GM12878 (cell line): ENCODE data around the gene ZNF532. TPM values are rescaled to one million over a fixed set of nuclear protein-coding genes. Genes with fewer than 3 reads are reported as not detected.

Experiments
- ATAC-seq: fragments of 200-7000 bp; cut with Tn5 transposase; 3 replicates; pipeline ENCODE4 v1.9.1; 2020; ENCODE audit warnings: mild to moderate bottlenecking, moderate library complexity
- BruUV-seq: library from RNA; stranded (reverse); fragments of 400-500 nt; replicated peaks from 2 replicates; lab custom pipeline; 2021; lab: Mats Ljungman, UMichigan
- CTCF ChIA-PET: fragments of 300-600 bp; sonication (Branson Sonifier 250); formaldehyde crosslinking; extraction: SDS; loops from one replicate; lab custom pipeline; 2021; ENCODE audit warnings: inconsistent platforms; lab: Yijun Ruan, JAX
- POLR2A ChIA-PET: fragments of 350-600 bp; formaldehyde crosslinking; extraction: SDS; loops from one replicate; lab custom pipeline; 2021; ENCODE audit warnings: inconsistent platforms; lab: Charles Lee
- RAD21 ChIA-PET: fragments of 300-600 bp; sonication (Branson Sonifier 250); formaldehyde crosslinking; loops from one replicate; lab custom pipeline; 2023; ENCODE audit warnings: antibody characterized with exemption; ENCODE audit not compliant: unreplicated experiment; lab: Charles Lee
- SMC1A ChIA-PET: fragments of 300-600 bp; sonication (Branson Sonifier 250); formaldehyde crosslinking; loops from one replicate; lab custom pipeline; 2023; ENCODE audit not compliant: unreplicated experiment, uncharacterized antibody; lab: Charles Lee
- DNase-seq: peaks from one replicate; pipeline ENCODE4 v3.0.0-alpha.2; 2011; ENCODE audit warnings: low read depth, low spot score
- FAIRE-seq: peaks from 3 replicates; lab custom pipeline; 2011; peaks lifted over from hg19 to GRCh38; lab: Jason Lieb, UNC
- H2AFZ ChIP-seq: 2 replicates; pipeline ENCODE4 v1.6.0; 2011; ENCODE audit warnings: low read depth, low read length, control low read depth; ENCODE audit not compliant: control insufficient read depth
- H3K27ac ChIP-seq: 2 replicates; pipeline ENCODE4 v1.5.1; 2011; ENCODE audit warnings: control low read depth; ENCODE audit not compliant: control insufficient read depth, insufficient read depth
- H3K27me3 ChIP-seq, 2 experiments: replicated peaks in 1 of 2; 2 replicates each; pipeline versions ENCODE4 v1.6.0 to v1.6.1; 2011; ENCODE audit warnings: low read length in 1 of 2; ENCODE audit not compliant: control insufficient read depth in 2 of 2, insufficient read depth in 2 of 2
- H3K36me3 ChIP-seq, 2 experiments: 2 replicates each; pipeline ENCODE4 v1.5.1; 2011; ENCODE audit warnings: low read length in 1 of 2; ENCODE audit not compliant: control insufficient read depth in 2 of 2, insufficient read depth in 2 of 2
- H3K4me1 ChIP-seq: 2 replicates; pipeline ENCODE4 v1.6.1; 2011; ENCODE audit warnings: mild to moderate bottlenecking, low read length, moderate library complexity, mixed read lengths; ENCODE audit not compliant: control insufficient read depth, insufficient read depth
- H3K4me2 ChIP-seq: 2 replicates; pipeline ENCODE4 v1.6.0; 2011; ENCODE audit warnings: control low read depth; ENCODE audit not compliant: control insufficient read depth, insufficient read depth
- H3K4me3 ChIP-seq: fragments of 200-600 bp; sonication (generic); 2 replicates; pipeline ENCODE4 v1.5.1; 2016
- H3K79me2 ChIP-seq: 2 replicates; pipeline ENCODE4 v1.6.0; 2011; ENCODE audit warnings: low read length; ENCODE audit not compliant: control insufficient read depth, insufficient read depth
- H3K9ac ChIP-seq: 2 replicates; pipeline ENCODE4 v1.8.0; 2011; ENCODE audit warnings: low read length, control low read depth, mixed read lengths; ENCODE audit not compliant: control insufficient read depth, insufficient read depth
- H3K9me3 ChIP-seq: replicated peaks from 3 replicates; pipeline ENCODE4 v1.5.1; 2011; ENCODE audit warnings: mild to moderate bottlenecking, low read length; ENCODE audit not compliant: control insufficient read depth, insufficient read depth
- H4K20me1 ChIP-seq: 2 replicates; pipeline ENCODE4 v1.6.0; 2011; ENCODE audit not compliant: control insufficient read depth, insufficient read depth
- BCL11A ChIP-seq: IDR thresholded peaks from 2 replicates; pipeline ENCODE4 v1.6.1; 2011; ENCODE audit warnings: low read depth, low read length
- CREB1 ChIP-seq: IDR thresholded peaks from 2 replicates; pipeline ENCODE4 v1.6.1; 2012; ENCODE audit warnings: low read depth, mild to moderate bottlenecking, inconsistent platforms
- CREM ChIP-seq: IDR thresholded peaks from 2 replicates; pipeline ENCODE4 v1.6.1; 2014; ENCODE audit warnings: antibody characterized with exemption, low read depth
- DPF2 ChIP-seq: fragments of 450-650 bp; IDR thresholded peaks from 2 replicates; pipeline ENCODE4 v1.6.1; 2017; ENCODE audit warnings: mild to moderate bottlenecking
- E2F8 ChIP-seq: fragments of 450-650 bp; IDR thresholded peaks from 2 replicates; pipeline ENCODE4 v1.6.1; 2018; ENCODE audit warnings: mild to moderate bottlenecking, low read depth, moderate library complexity; ENCODE audit not compliant: partially characterized antibody
- EP300 ChIP-seq, 2 experiments: fragments of 150-350 bp in 1 of 2; IDR thresholded peaks; 2 replicates each; pipeline ENCODE4 v1.6.1; 2011 to 2012; ENCODE audit warnings: low read depth in 2 of 2, low read length in 2 of 2, borderline replicate concordance in 1 of 2, improper control_type of control experiment in 1 of 2, inconsistent platforms in 1 of 2; ENCODE audit not compliant: control insufficient read depth in 1 of 2
- ESRRA ChIP-seq: IDR thresholded peaks from 2 replicates; pipeline ENCODE4 v1.6.1; 2012; ENCODE audit warnings: mild to moderate bottlenecking, low read length, improper control_type of control experiment
- ETV6 ChIP-seq, 2 experiments: fragments of 450-650 bp in 1 of 2; IDR thresholded peaks in 1 of 2; conservative IDR thresholded peaks in 1 of 2; 2 replicates each; pipeline ENCODE4 v1.6.1; 2014; ENCODE audit warnings: antibody characterized with exemption in 1 of 2, borderline replicate concordance in 1 of 2, low read depth in 1 of 2, mild to moderate bottlenecking in 1 of 2, moderate library complexity in 1 of 2
- HCFC1 ChIP-seq: fragments of 150-350 bp; IDR thresholded peaks from 2 replicates; pipeline ENCODE4 v1.6.1; 2014; ENCODE audit warnings: low read length
- IKZF2 ChIP-seq, 2 experiments: fragments of 450-650 bp; IDR thresholded peaks; 2 replicates each; pipeline ENCODE4 v1.6.1; 2017; ENCODE audit warnings: mild to moderate bottlenecking in 2 of 2, moderate library complexity in 2 of 2
- MEF2A ChIP-seq: IDR thresholded peaks from 2 replicates; pipeline ENCODE4 v1.6.1; 2011; ENCODE audit warnings: low read depth, mild to moderate bottlenecking, low read length, moderate library complexity; ENCODE audit not compliant: insufficient read depth
- MEF2B ChIP-seq: fragments of 450-650 bp; IDR thresholded peaks from 2 replicates; pipeline ENCODE4 v1.6.1; 2018; ENCODE audit warnings: mild to moderate bottlenecking, moderate library complexity; ENCODE audit not compliant: partially characterized antibody, poor library complexity, severe bottlenecking
- MXI1 ChIP-seq: fragments of 150-350 bp; IDR thresholded peaks from 2 replicates; pipeline ENCODE4 v1.6.1; 2011; ENCODE audit warnings: low read depth, mild to moderate bottlenecking, inconsistent platforms, low read length, improper control_type of control experiment
- NFIC ChIP-seq: IDR thresholded peaks from 2 replicates; pipeline ENCODE4 v1.6.1; 2012; ENCODE audit warnings: low read depth, mild to moderate bottlenecking, inconsistent platforms, low read length, moderate library complexity
- RELB ChIP-seq: fragments of 450-650 bp; IDR thresholded peaks from 2 replicates; pipeline ENCODE4 v1.6.1; 2017; ENCODE audit warnings: low read depth, mild to moderate bottlenecking, moderate library complexity
- TCF12 ChIP-seq: IDR thresholded peaks from 2 replicates; pipeline ENCODE4 v1.6.1; 2011; ENCODE audit warnings: low read depth, mild to moderate bottlenecking, low read length
- WGBS: methylation state at CpG from one replicate; pipeline ENCODE4 v1.1.6; 2016; ENCODE audit warnings: low lambda C conversion rate; ENCODE audit not compliant: insufficient replicate concordance, insufficient coverage; ENCODE audit errors: missing lambda C conversion rate; 5-methylcytosine and 5-hydroxymethylcytosine counted together
- in situ Hi-C: fragments of 300-500 bp; cut with MboI; formaldehyde crosslinking; loops from 9 replicates; pipeline ENCODE4 v1.14.3; 2018; ENCODE audit warnings: mixed read lengths
- intact Hi-C: fragments of 100-400 bp; cut with micrococcal nuclease; formaldehyde crosslinking; loops from one replicate; pipeline ENCODE4 v1.14.2; 2022; ENCODE audit not compliant: unreplicated experiment
- polyA plus RNA-seq, 11 experiments: library from polyadenylated mRNA; depleted of rRNA in 4 of 11; unstranded in 6 of 11; stranded (reverse) in 5 of 11; fragments of >200 nt; fragmentation: Nextera tagmentation in 4 of 11; fragmentation: Illumina TruSeq in 1 of 11; extraction: Ambion mirVana in 4 of 11; extraction: Trizol in 1 of 11; gene quantifications; 1 replicate in 1 of 11; 2 replicates in 10 of 11; pipeline versions ENCODE4 v1.2.1 to v1.2.3, GENCODE V29; 2011 to 2016; ENCODE audit warnings: inconsistent platforms in 2 of 11, missing spikeins in 2 of 11, low read depth in 1 of 11
- total RNA-seq, 4 experiments: library from RNA; depleted of rRNA in 3 of 4; stranded (reverse); fragments of >200 nt in 3 of 4; fragmentation: Illumina TruSeq in 1 of 4; extraction: Trizol in 1 of 4; gene quantifications; 2 replicates each; pipeline versions ENCODE4 v1.2.1 to v1.2.3, GENCODE V29; 2013 to 2021

Gene ZNF532
- total and polyA plus RNA-seq, 10 of the 15 experiments (the other 5 are each of a cell fraction or from before 2014, with no cell fraction given), result 0.44 to 3.4 (median 1.4) TPM

- peak overlapping the region; percentile 86 for H3K27ac ChIP-seq
- TF ChIP-seq DPF2 (0 out of 2 replicates have a peak, but pooled peaks have one; percentile 4), MXI1 (no peak), CREB1 (no peak), EP300 (IDR thresholded peaks at IDR 0.05; ENCODE audit: borderline replicate concordance in 1 of 2, control insufficient read depth in 1 of 2, low read depth in 2 of 2, low read length in 2 of 2) (0 out of 4 replicates have a peak, but pooled peaks of 1 of the 2 experiments have one; percentile 27), E2F8 (no peak), NFIC (0 out of 2 replicates have a peak, but pooled peaks have one; percentile 60), ETV6 (conservative IDR thresholded peaks at IDR 0.05 in 1 of 2, IDR thresholded peaks at IDR 0.05 in 1 of 2; ENCODE audit: borderline replicate concordance in 1 of 2, low read depth in 1 of 2) (no peak), CREM (0 out of 2 replicates have a peak, but pooled peaks have one; percentile 8), MEF2B (peak; percentile 58), RELB (peak; percentile 92), BCL11A (no peak), IKZF2 (IDR thresholded peaks at IDR 0.05) (no peak), TCF12 (no peak), MEF2A (peak; percentile 80), HCFC1 (no peak), ESRRA (no peak)
Measured at GRCh38 chr18:58966005-58966677, 101.5 kb downstream of the ZNF532 start.

More at GRCh38 chr18:58966005-58966677, 101.5 kb downstream of the ZNF532 start:
- H3K27me3 ChIP-seq, result no peaks in the 10 kb centered on the region
- peak overlapping the region; percentile 94 for H3K4me2 ChIP-seq
- DNase-seq (no peak), FAIRE-seq (no peak), ATAC-seq (peak; percentile 44)
- SMC1A ChIA-PET, result interaction anchor here (0.6 to 4.9 kb wide), 15 partner anchors 8 to 919 kb away, joined by 3 to 33 read pairs (median 4); no protein-coding TSS in a partner anchor
- H2AFZ ChIP-seq, result peak overlapping the region; percentile 44; the same call in 1 of the 2 replicates
- no peaks in the 10 kb centered on the region for H4K20me1 ChIP-seq
- BruUV-seq, result no TSS peak
- no peaks in the 10 kb centered on the region for H3K9me3 ChIP-seq
- in situ Hi-C loops, result no loop called here
- POLR2A ChIA-PET, result interaction anchor here (0.7 to 1.9 kb wide), 4 partner anchors 9 to 106 kb away, joined by 4 to 9 read pairs (median 4); no protein-coding TSS in a partner anchor
- intact Hi-C loops, result loop anchor here (10.0 kb wide), 1 partner anchor 431 kb away; no protein-coding TSS in a partner anchor
- peaks cover 39% of the 10 kb centered on the region for H3K4me1 ChIP-seq
- peak overlapping the region; percentile 68 for H3K9ac ChIP-seq
- H3K36me3 ChIP-seq, result no peaks in the 10 kb centered on the region
- H3K4me3 ChIP-seq, result peak overlapping the region; percentile 68; the same call in 1 of the 2 replicates
- peaks cover 7% of the 10 kb centered on the region for H3K79me2 ChIP-seq
- 0% methylated on average over 3 of the region's 3 CpGs for WGBS
- CTCF ChIA-PET, result interaction anchor here (1.1 to 1.5 kb wide), 3 partner anchors 9 to 183 kb away, joined by 3 to 4 read pairs (median 3); no protein-coding TSS in a partner anchor
- RAD21 ChIA-PET, result interaction anchor here (0.8 to 2.3 kb wide), 9 partner anchors 8 to 175 kb away, joined by 3 to 8 read pairs (median 4); no protein-coding TSS in a partner anchor
